GM12878 (cell line): ENCODE data around the gene CAPN7. TPM values are rescaled to one million over a fixed set of nuclear protein-coding genes. Genes with fewer than 3 reads are reported as not detected.

Source experiments
- ATAC-seq: fragments of 200-7000 bp; cut with Tn5 transposase; 3 replicates; pipeline ENCODE4 v1.9.1; 2020; ENCODE audit warnings: mild to moderate bottlenecking, moderate library complexity
- BruUV-seq: library from RNA; stranded (reverse); fragments of 400-500 nt; replicated peaks from 2 replicates; lab custom pipeline; 2021; lab: Mats Ljungman, UMichigan
- CTCF ChIA-PET: fragments of 300-600 bp; sonication (Branson Sonifier 250); formaldehyde crosslinking; extraction: SDS; loops from one replicate; lab custom pipeline; 2021; ENCODE audit warnings: inconsistent platforms; lab: Yijun Ruan, JAX
- POLR2A ChIA-PET: fragments of 350-600 bp; formaldehyde crosslinking; extraction: SDS; loops from one replicate; lab custom pipeline; 2021; ENCODE audit warnings: inconsistent platforms; lab: Charles Lee
- RAD21 ChIA-PET: fragments of 300-600 bp; sonication (Branson Sonifier 250); formaldehyde crosslinking; loops from one replicate; lab custom pipeline; 2023; ENCODE audit warnings: antibody characterized with exemption; ENCODE audit not compliant: unreplicated experiment; lab: Charles Lee
- SMC1A ChIA-PET: fragments of 300-600 bp; sonication (Branson Sonifier 250); formaldehyde crosslinking; loops from one replicate; lab custom pipeline; 2023; ENCODE audit not compliant: unreplicated experiment, uncharacterized antibody; lab: Charles Lee
- DNase-seq: peaks from one replicate; pipeline ENCODE4 v3.0.0-alpha.2; 2011; ENCODE audit warnings: low read depth, low spot score
- FAIRE-seq: peaks from 3 replicates; lab custom pipeline; 2011; peaks lifted over from hg19 to GRCh38; lab: Jason Lieb, UNC
- H2AFZ ChIP-seq: 2 replicates; pipeline ENCODE4 v1.6.0; 2011; ENCODE audit warnings: low read depth, low read length, control low read depth; ENCODE audit not compliant: control insufficient read depth
- H3K27ac ChIP-seq: 2 replicates; pipeline ENCODE4 v1.5.1; 2011; ENCODE audit warnings: control low read depth; ENCODE audit not compliant: control insufficient read depth, insufficient read depth
- H3K27me3 ChIP-seq, 2 experiments: replicated peaks in 1 of 2; 2 replicates each; pipeline versions ENCODE4 v1.6.0 to v1.6.1; 2011; ENCODE audit warnings: low read length in 1 of 2; ENCODE audit not compliant: control insufficient read depth in 2 of 2, insufficient read depth in 2 of 2
- H3K36me3 ChIP-seq, 2 experiments: 2 replicates each; pipeline ENCODE4 v1.5.1; 2011; ENCODE audit warnings: low read length in 1 of 2; ENCODE audit not compliant: control insufficient read depth in 2 of 2, insufficient read depth in 2 of 2
- H3K4me1 ChIP-seq: 2 replicates; pipeline ENCODE4 v1.6.1; 2011; ENCODE audit warnings: mild to moderate bottlenecking, low read length, moderate library complexity, mixed read lengths; ENCODE audit not compliant: control insufficient read depth, insufficient read depth
- H3K4me2 ChIP-seq: 2 replicates; pipeline ENCODE4 v1.6.0; 2011; ENCODE audit warnings: control low read depth; ENCODE audit not compliant: control insufficient read depth, insufficient read depth
- H3K4me3 ChIP-seq: fragments of 200-600 bp; sonication (generic); 2 replicates; pipeline ENCODE4 v1.5.1; 2016
- H3K79me2 ChIP-seq: 2 replicates; pipeline ENCODE4 v1.6.0; 2011; ENCODE audit warnings: low read length; ENCODE audit not compliant: control insufficient read depth, insufficient read depth
- H3K9ac ChIP-seq: 2 replicates; pipeline ENCODE4 v1.8.0; 2011; ENCODE audit warnings: low read length, control low read depth, mixed read lengths; ENCODE audit not compliant: control insufficient read depth, insufficient read depth
- H3K9me3 ChIP-seq: replicated peaks from 3 replicates; pipeline ENCODE4 v1.5.1; 2011; ENCODE audit warnings: mild to moderate bottlenecking, low read length; ENCODE audit not compliant: control insufficient read depth, insufficient read depth
- H4K20me1 ChIP-seq: 2 replicates; pipeline ENCODE4 v1.6.0; 2011; ENCODE audit not compliant: control insufficient read depth, insufficient read depth
- BACH1 ChIP-seq: fragments of 450-650 bp; IDR thresholded peaks from 2 replicates; pipeline ENCODE4 v1.6.1; 2017; ENCODE audit warnings: mild to moderate bottlenecking, borderline replicate concordance
- BRCA1 ChIP-seq: IDR thresholded peaks from 2 replicates; pipeline ENCODE4 v1.6.1; 2011; ENCODE audit warnings: low read depth, low read length, improper control_type of control experiment
- CBX3 ChIP-seq: fragments of 200-600 bp; sonication (generic); IDR thresholded peaks from 2 replicates; pipeline ENCODE4 v1.6.1; 2016; ENCODE audit warnings: low read depth, borderline replicate concordance
- CEBPZ ChIP-seq: fragments of 150-350 bp; IDR thresholded peaks from 2 replicates; pipeline ENCODE4 v1.6.1; 2016; ENCODE audit warnings: low read depth, low read length
- CREM ChIP-seq: IDR thresholded peaks from 2 replicates; pipeline ENCODE4 v1.6.1; 2014; ENCODE audit warnings: antibody characterized with exemption, low read depth
- E2F4 ChIP-seq: IDR thresholded peaks from 2 replicates; pipeline ENCODE4 v1.6.1; 2012; ENCODE audit warnings: low read depth, low read length, improper control_type of control experiment
- GATAD2B ChIP-seq: fragments of 450-650 bp; conservative IDR thresholded peaks from 2 replicates; pipeline ENCODE4 v1.6.1; 2017; ENCODE audit warnings: low read depth, mild to moderate bottlenecking, moderate library complexity
- HCFC1 ChIP-seq: fragments of 150-350 bp; IDR thresholded peaks from 2 replicates; pipeline ENCODE4 v1.6.1; 2014; ENCODE audit warnings: low read length
- IKZF1 ChIP-seq: fragments of 450-650 bp; conservative IDR thresholded peaks from 2 replicates; pipeline ENCODE4 v1.6.1; 2017; ENCODE audit warnings: antibody characterized with exemption, mild to moderate bottlenecking
- MEF2A ChIP-seq: IDR thresholded peaks from 2 replicates; pipeline ENCODE4 v1.6.1; 2011; ENCODE audit warnings: low read depth, mild to moderate bottlenecking, low read length, moderate library complexity; ENCODE audit not compliant: insufficient read depth
- MTA2 ChIP-seq: fragments of 450-650 bp; IDR thresholded peaks from 2 replicates; pipeline ENCODE4 v1.6.1; 2016; ENCODE audit warnings: low read depth, mild to moderate bottlenecking, moderate library complexity
- NBN ChIP-seq: fragments of 450-650 bp; IDR thresholded peaks from 2 replicates; pipeline ENCODE4 v1.6.1; 2016
- NFIC ChIP-seq: IDR thresholded peaks from 2 replicates; pipeline ENCODE4 v1.6.1; 2012; ENCODE audit warnings: low read depth, mild to moderate bottlenecking, inconsistent platforms, low read length, moderate library complexity
- NR2F1 ChIP-seq: fragments of 450-650 bp; conservative IDR thresholded peaks from 2 replicates; pipeline ENCODE4 v1.6.1; 2017; ENCODE audit warnings: mild to moderate bottlenecking
- PAX5 ChIP-seq: IDR thresholded peaks from 2 replicates; pipeline ENCODE4 v1.6.1; 2011; ENCODE audit warnings: low read depth, low read length, borderline replicate concordance
- RAD21 ChIP-seq: IDR thresholded peaks from 2 replicates; pipeline ENCODE4 v1.6.1; 2011; ENCODE audit warnings: mild to moderate bottlenecking, low read depth, low read length, moderate library complexity; ENCODE audit not compliant: insufficient read depth
- RUNX3 ChIP-seq: IDR thresholded peaks from 2 replicates; pipeline ENCODE4 v1.6.1; 2012; ENCODE audit warnings: low read length, inconsistent platforms
- SKIL ChIP-seq: fragments of 450-650 bp; IDR thresholded peaks from 2 replicates; pipeline ENCODE4 v1.6.1; 2017; ENCODE audit warnings: mild to moderate bottlenecking, low read depth, inconsistent platforms; ENCODE audit not compliant: poor library complexity, severe bottlenecking
- TCF7 ChIP-seq: IDR thresholded peaks from 2 replicates; pipeline ENCODE4 v1.6.1; 2014; ENCODE audit warnings: antibody characterized with exemption, borderline replicate concordance
- YY1 ChIP-seq: IDR thresholded peaks from 2 replicates; pipeline ENCODE4 v1.6.1; 2011; ENCODE audit warnings: low read depth, mild to moderate bottlenecking, low read length
- WGBS: methylation state at CpG from one replicate; pipeline ENCODE4 v1.1.6; 2016; ENCODE audit warnings: low lambda C conversion rate; ENCODE audit not compliant: insufficient replicate concordance, insufficient coverage; ENCODE audit errors: missing lambda C conversion rate; 5-methylcytosine and 5-hydroxymethylcytosine counted together
- in situ Hi-C: fragments of 300-500 bp; cut with MboI; formaldehyde crosslinking; loops from 9 replicates; pipeline ENCODE4 v1.14.3; 2018; ENCODE audit warnings: mixed read lengths
- intact Hi-C: fragments of 100-400 bp; cut with micrococcal nuclease; formaldehyde crosslinking; loops from one replicate; pipeline ENCODE4 v1.14.2; 2022; ENCODE audit not compliant: unreplicated experiment
- polyA plus RNA-seq, 11 experiments: library from polyadenylated mRNA; depleted of rRNA in 4 of 11; unstranded in 6 of 11; stranded (reverse) in 5 of 11; fragments of >200 nt; fragmentation: Nextera tagmentation in 4 of 11; fragmentation: Illumina TruSeq in 1 of 11; extraction: Ambion mirVana in 4 of 11; extraction: Trizol in 1 of 11; gene quantifications; 1 replicate in 1 of 11; 2 replicates in 10 of 11; pipeline versions ENCODE4 v1.2.1 to v1.2.3, GENCODE V29; 2011 to 2016; ENCODE audit warnings: inconsistent platforms in 2 of 11, missing spikeins in 2 of 11, low read depth in 1 of 11
- total RNA-seq, 4 experiments: library from RNA; depleted of rRNA in 3 of 4; stranded (reverse); fragments of >200 nt in 3 of 4; fragmentation: Illumina TruSeq in 1 of 4; extraction: Trizol in 1 of 4; gene quantifications; 2 replicates each; pipeline versions ENCODE4 v1.2.1 to v1.2.3, GENCODE V29; 2013 to 2021

The CAPN7 gene
- total and polyA plus RNA-seq, 10 of the 15 experiments (the other 5 are each of a cell fraction or from before 2014, with no cell fraction given), result 5.3 to 27.0 (median 18.2) TPM

GRCh38 chr3:15171096-15171495 is 35.0 kb upstream of the CAPN7 start:
- H3K9me3 ChIP-seq, result no peaks in the 10 kb centered on the region; the same call in 2 of the 3 replicates
- FAIRE-seq, result peak; percentile 75
- BruUV-seq, result no TSS peak
- CTCF ChIA-PET, result interaction anchor here (0.6 to 2.9 kb wide), 5 partner anchors 10 to 350 kb away, joined by 3 to 16 read pairs (median 3); partner anchors contain the start of gene MRPS25
- no peaks in the 10 kb centered on the region for H3K79me2 ChIP-seq
- H3K27ac ChIP-seq, result no peak overlapping the region
- H3K4me2 ChIP-seq, result 0 out of 2 replicates have a peak overlapping the region, but pooled peaks have one; percentile 13
- ATAC-seq, result peak; percentile 97
- no peak overlapping the region; the same call in 1 of the 2 replicates for H2AFZ ChIP-seq
- in situ Hi-C loops, result no loop called here
- H3K4me1 ChIP-seq, result peaks cover 3% of the 10 kb centered on the region
- H3K9ac ChIP-seq, result no peak overlapping the region
- no peaks in the 10 kb centered on the region for H3K36me3 ChIP-seq
- no peaks in the 10 kb centered on the region for H3K27me3 ChIP-seq
- intact Hi-C loops, result no loop called here
- SMC1A ChIA-PET, result interaction anchor here (1.4 to 4.9 kb wide), 4 partner anchors 9 to 32 kb away, joined by 4 to 29 read pairs (median 5); no protein-coding TSS in a partner anchor
- WGBS, result 1% methylated on average over 3 of the region's 3 CpGs
- POLR2A ChIA-PET, result interaction anchor here (0.6 to 1.3 kb wide), 2 partner anchors 9 to 370 kb away, joined by 4 to 7 read pairs; no protein-coding TSS in a partner anchor
- H3K4me3 ChIP-seq, result no peak overlapping the region
- RAD21 ChIA-PET, result interaction anchor here (0.8 to 2.7 kb wide), 2 partner anchors 9 to 108 kb away, joined by 3 to 10 read pairs; no protein-coding TSS in a partner anchor
- peak; percentile 40 for DNase-seq
- H4K20me1 ChIP-seq, result no peaks in the 10 kb centered on the region
- no peak for TF ChIP-seq RAD21
- TF ChIP-seq CBX3, result no peak
- TF ChIP-seq CEBPZ, result no peak
- peak; percentile 83; the same call in 1 of the 2 replicates for TF ChIP-seq TCF7
- TF ChIP-seq CREM, result no peak
- TF ChIP-seq PAX5, result 0 out of 2 replicates have a peak, but pooled peaks have one; percentile 28
- no peak for TF ChIP-seq BRCA1
- no peak for TF ChIP-seq HCFC1
- TF ChIP-seq NFIC, result peak; percentile 20; the same call in 1 of the 2 replicates
- TF ChIP-seq MEF2A, result 0 out of 2 replicates have a peak, but pooled peaks have one; percentile 11
- TF ChIP-seq NR2F1, result peak; percentile 67
- TF ChIP-seq NBN, result peak; percentile 55; the same call in 1 of the 2 replicates
- peak; percentile 37 for TF ChIP-seq SKIL
- TF ChIP-seq MTA2, result peak; percentile 53; the same call in 1 of the 2 replicates
- TF ChIP-seq IKZF1, result peak; percentile 59
- TF ChIP-seq E2F4, result no peak
- no peak for TF ChIP-seq YY1
- TF ChIP-seq RUNX3, result peak; percentile 72
- TF ChIP-seq BACH1, result no peak
- TF ChIP-seq GATAD2B, result 0 out of 2 replicates have a peak, but pooled peaks have one; percentile 29
